ENCODE measurements around the gene SEZ6. TPM values are rescaled to one million over a fixed set of nuclear protein-coding genes. Genes with fewer than 3 reads are reported as not detected.

The SEZ6 gene
- total and polyA plus RNA-seq, 2 donors (not counting 1 experiment from before 2014, with no cell fraction given): not detected

GRCh38 chr17:28996554-28997096 is 9.2 kb downstream of the SEZ6 start:
- ATAC-seq (ENCODE audit: low read depth): no peak
- H3K79me2 ChIP-seq (ENCODE audit: control insufficient read depth, insufficient read depth, low read length): no peaks in the 10 kb centered on the region
- H3K9me3 Mint-ChIP-seq (ENCODE audit: insufficient read depth): no peaks in the 10 kb centered on the region
- no peak overlapping the region for H3K4me3 Mint-ChIP-seq
- no peaks in the 10 kb centered on the region for H3K4me1 ChIP-seq (ENCODE audit: control insufficient read depth in 2 of 2, insufficient read depth in 2 of 2, low read length in 2 of 2)
- H3K9ac ChIP-seq (ENCODE audit: low read length): no peak overlapping the region
- no peak for TF ChIP-seq EZH2 (IDR thresholded peaks at IDR 0.05; ENCODE audit: borderline replicate concordance, insufficient read depth, low read depth, low read length, poor library complexity, severe bottlenecking)
- no peak for TF ChIP-seq CTCF (IDR thresholded peaks at IDR 0.05)
- H4K20me1 ChIP-seq (ENCODE audit: control insufficient read depth, insufficient read depth, low read length, poor library complexity, severe bottlenecking): no peaks in the 10 kb centered on the region
- no peak overlapping the region for H3K27ac Mint-ChIP-seq
- DNase-seq: no peak
- H3K4me2 ChIP-seq (replicated peaks; ENCODE audit: low read depth, low read length, poor library complexity, severe bottlenecking): no peak overlapping the region
- H3K4me1 Mint-ChIP-seq: no peaks in the 10 kb centered on the region
- no peaks in the 10 kb centered on the region for H3K36me3 ChIP-seq (replicated peaks in 1 of 2; ENCODE audit: control extremely low read depth in 1 of 2, control insufficient read depth in 1 of 2, extremely low read depth in 1 of 2, insufficient read depth in 2 of 2, low read length in 1 of 2)
- POLR2A ChIA-PET: no interaction called here
- no peak overlapping the region for H3K4me3 ChIP-seq (ENCODE audit: control extremely low read depth in 1 of 5, extremely low read depth in 1 of 5, insufficient read depth in 1 of 5, low read depth in 2 of 5, low read length in 4 of 5)
- H3K27me3 ChIP-seq (replicated peaks in 1 of 4; ENCODE audit: control extremely low read depth in 1 of 4, control insufficient read depth in 3 of 4, insufficient read depth in 4 of 4, low read length in 3 of 4): peaks cover 0 to 20% (median 1%) of the 10 kb centered on the region in 4 experiments
- H3K27me3 Mint-ChIP-seq: peaks cover 32% of the 10 kb centered on the region
- CTCF ChIA-PET: no interaction called here
- 63% methylated on average over 5 of the region's 5 CpGs for WGBS (ENCODE audit: insufficient coverage)
- H3K27ac ChIP-seq (ENCODE audit: low read length in 2 of 2): no peak overlapping the region
- intact Hi-C loops (cut with micrococcal nuclease): no loop called here
- H2AFZ ChIP-seq (ENCODE audit: insufficient read depth, low read depth, low read length, poor library complexity, severe bottlenecking): no peak overlapping the region
- no peaks in the 10 kb centered on the region for H3K9me3 ChIP-seq (ENCODE audit: control extremely low read depth in 1 of 3, control insufficient read depth in 2 of 3, insufficient read depth in 1 of 3, low read length in 2 of 3)

GRCh38 chr17:28993645-28994426 is 12.0 kb downstream of the SEZ6 start:
- ChIA-PET CTCF (interaction anchor here (0.7 to 1.2 kb wide), 3 partner anchors 28 to 762 kb away, joined by 3 read pairs; no protein-coding TSS in a partner anchor), POLR2A (no interaction called here)
- no peaks in the 10 kb centered on the region for H3K9me3 Mint-ChIP-seq (ENCODE audit: insufficient read depth)
- no peak for DNase-seq
- Histone ChIP-seq H3K79me2 (ENCODE audit: control insufficient read depth, insufficient read depth, low read length) (no peaks in the 10 kb centered on the region), H3K9ac (ENCODE audit: low read length) (no peak overlapping the region), H3K27ac (ENCODE audit: low read length in 2 of 2) (no peak overlapping the region), H3K4me2 (replicated peaks; ENCODE audit: low read depth, low read length, poor library complexity, severe bottlenecking) (no peak overlapping the region), H3K27me3 (replicated peaks in 1 of 4; ENCODE audit: control extremely low read depth in 1 of 4, control insufficient read depth in 3 of 4, insufficient read depth in 4 of 4, low read length in 3 of 4) (peaks cover 0 to 12% (median 1%) of the 10 kb centered on the region in 4 experiments), H3K9me3 (ENCODE audit: control extremely low read depth in 1 of 3, control insufficient read depth in 2 of 3, insufficient read depth in 1 of 3, low read length in 2 of 3) (no peaks in the 10 kb centered on the region), H3K4me3 (ENCODE audit: control extremely low read depth in 1 of 5, extremely low read depth in 1 of 5, insufficient read depth in 1 of 5, low read depth in 2 of 5, low read length in 4 of 5) (no peak overlapping the region), H3K36me3 (replicated peaks in 1 of 2; ENCODE audit: control extremely low read depth in 1 of 2, control insufficient read depth in 1 of 2, extremely low read depth in 1 of 2, insufficient read depth in 2 of 2, low read length in 1 of 2) (no peaks in the 10 kb centered on the region), H4K20me1 (ENCODE audit: control insufficient read depth, insufficient read depth, low read length, poor library complexity, severe bottlenecking) (no peaks in the 10 kb centered on the region), H2AFZ (ENCODE audit: insufficient read depth, low read depth, low read length, poor library complexity, severe bottlenecking) (no peak overlapping the region), H3K4me1 (ENCODE audit: control insufficient read depth in 2 of 2, insufficient read depth in 2 of 2, low read length in 2 of 2) (no peaks in the 10 kb centered on the region)
- intact Hi-C loops (cut with micrococcal nuclease): no loop called here
- no peaks in the 10 kb centered on the region for H3K4me1 Mint-ChIP-seq
- H3K4me3 Mint-ChIP-seq: no peak overlapping the region
- no peak for TF ChIP-seq EZH2 (IDR thresholded peaks at IDR 0.05; ENCODE audit: borderline replicate concordance, insufficient read depth, low read depth, low read length, poor library complexity, severe bottlenecking)
- no peak for TF ChIP-seq CTCF (IDR thresholded peaks at IDR 0.05)
- no peak overlapping the region for H3K27ac Mint-ChIP-seq
- ATAC-seq (ENCODE audit: low read depth): no peak
- WGBS (ENCODE audit: insufficient coverage): 93% methylated on average over 13 of the region's 13 CpGs
- peaks cover 18% of the 10 kb centered on the region for H3K27me3 Mint-ChIP-seq
